Measurements from ENCODE around the gene TMC8.

The TMC8 gene

DNA sequence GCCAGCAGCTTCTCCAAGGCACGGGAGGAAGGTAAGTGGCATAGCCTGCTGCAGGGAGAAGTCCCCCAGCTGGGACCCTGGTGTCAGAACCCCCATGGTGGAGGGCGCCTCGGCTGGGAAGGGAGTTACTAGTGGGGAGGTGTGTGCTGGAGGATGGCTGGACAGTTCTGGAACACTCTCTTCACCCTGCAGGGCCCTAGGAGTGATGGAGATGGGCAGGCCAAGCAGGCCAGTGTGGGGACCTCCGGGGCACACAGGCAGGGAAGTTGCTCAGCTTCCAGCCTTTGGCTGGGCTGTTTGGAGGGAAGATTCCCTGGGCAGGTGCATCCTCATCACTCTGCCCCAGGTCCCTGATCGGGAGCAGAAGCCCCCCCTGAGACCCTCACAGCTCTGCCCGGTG lies 16.3 kb downstream of the TMC8 start:
- Histone ChIP-seq H3K27me3 (ENCODE audit: insufficient read depth, low read length) (no peaks in the 10 kb centered on the region), H3K4me1 (ENCODE audit: insufficient read depth, low read length, severe bottlenecking) (peaks cover 35% of the 10 kb centered on the region), H3K9ac (ENCODE audit: low read length) (no peak overlapping the region; the same call in 1 of the 2 replicates), H3K27ac (ENCODE audit: low read depth, low read length, poor library complexity, severe bottlenecking) (peak overlapping the region; percentile 61), H3F3A (ENCODE audit: insufficient read depth, low read length) (no peaks in the 10 kb centered on the region), H3K4me2 (ENCODE audit: low read length) (no peak overlapping the region), H3K36me3 (ENCODE audit: insufficient read depth, low read length) (peaks cover 2% of the 10 kb centered on the region), H3K4me3 (ENCODE audit: low read depth, low read length, poor library complexity, severe bottlenecking) (no peak overlapping the region), H4K20me1 (ENCODE audit: insufficient read depth, low read length) (no peaks in the 10 kb centered on the region), H3K9me2 (ENCODE audit: low read depth, low read length) (no peaks in the 10 kb centered on the region), H3K9me3 (ENCODE audit: low read length) (no peaks in the 10 kb centered on the region), H2AFZ (ENCODE audit: low read length) (no peak overlapping the region), H3K79me2 (ENCODE audit: insufficient read depth, low read length) (no peaks in the 10 kb centered on the region)
- no peak for TF ChIP-seq EZH2 (IDR thresholded peaks at IDR 0.05; ENCODE audit: borderline replicate concordance, low read length)
- TF ChIP-seq, protein P1, sequence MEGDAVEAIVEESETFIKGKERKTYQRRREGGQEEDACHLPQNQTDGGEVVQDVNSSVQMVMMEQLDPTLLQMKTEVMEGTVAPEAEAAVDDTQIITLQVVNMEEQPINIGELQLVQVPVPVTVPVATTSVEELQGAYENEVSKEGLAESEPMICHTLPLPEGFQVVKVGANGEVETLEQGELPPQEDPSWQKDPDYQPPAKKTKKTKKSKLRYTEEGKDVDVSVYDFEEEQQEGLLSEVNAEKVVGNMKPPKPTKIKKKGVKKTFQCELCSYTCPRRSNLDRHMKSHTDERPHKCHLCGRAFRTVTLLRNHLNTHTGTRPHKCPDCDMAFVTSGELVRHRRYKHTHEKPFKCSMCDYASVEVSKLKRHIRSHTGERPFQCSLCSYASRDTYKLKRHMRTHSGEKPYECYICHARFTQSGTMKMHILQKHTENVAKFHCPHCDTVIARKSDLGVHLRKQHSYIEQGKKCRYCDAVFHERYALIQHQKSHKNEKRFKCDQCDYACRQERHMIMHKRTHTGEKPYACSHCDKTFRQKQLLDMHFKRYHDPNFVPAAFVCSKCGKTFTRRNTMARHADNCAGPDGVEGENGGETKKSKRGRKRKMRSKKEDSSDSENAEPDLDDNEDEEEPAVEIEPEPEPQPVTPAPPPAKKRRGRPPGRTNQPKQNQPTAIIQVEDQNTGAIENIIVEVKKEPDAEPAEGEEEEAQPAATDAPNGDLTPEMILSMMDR (IDR thresholded peaks at IDR 0.05; ENCODE audit: low read length) = no peak

DNA sequence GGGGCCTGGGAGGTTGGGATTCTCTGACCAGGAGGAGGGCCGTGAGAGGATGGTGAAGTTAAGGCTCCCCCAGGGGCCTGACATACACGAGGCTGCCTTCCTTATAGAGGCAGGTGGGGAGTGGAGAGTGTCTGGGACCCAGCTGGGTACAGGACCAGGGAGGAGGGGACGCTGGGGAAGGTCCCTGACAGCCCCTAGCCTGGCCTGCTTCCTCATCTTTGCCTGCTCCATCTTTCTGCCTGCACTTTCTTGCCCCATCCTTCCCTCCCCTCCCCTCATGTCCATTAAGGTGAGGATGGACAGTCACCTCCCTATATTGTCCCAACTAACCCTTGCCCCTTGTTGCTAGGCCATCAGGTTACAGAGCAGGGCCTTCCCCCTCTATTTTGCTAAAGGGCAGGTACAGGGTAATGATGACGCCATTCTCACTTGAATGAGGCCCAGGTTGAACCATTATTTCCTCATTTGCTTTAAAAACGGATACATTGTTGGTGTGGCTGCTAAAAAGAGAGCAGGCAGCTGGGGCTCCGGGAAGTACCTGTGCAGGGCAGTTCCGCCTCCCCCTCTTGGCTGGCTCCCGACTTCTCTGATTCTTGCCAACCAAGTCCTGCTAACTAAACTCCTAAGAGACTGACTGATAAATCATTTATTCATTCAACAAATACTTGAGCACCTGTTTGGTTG lies 16.9 kb downstream of the TMC8 start:
- peaks cover 40% of the 10 kb centered on the region for H3K4me1 ChIP-seq (ENCODE audit: insufficient read depth, low read length, severe bottlenecking)
- no peaks in the 10 kb centered on the region for H3K36me3 ChIP-seq (ENCODE audit: insufficient read depth, low read length)
- no peaks in the 10 kb centered on the region for H3K79me2 ChIP-seq (ENCODE audit: insufficient read depth, low read length)
- H3K27ac ChIP-seq (ENCODE audit: low read depth, low read length, poor library complexity, severe bottlenecking) = peak overlapping the region; percentile 61
- no peaks in the 10 kb centered on the region for H3K27me3 ChIP-seq (ENCODE audit: insufficient read depth, low read length)
- H3K9ac ChIP-seq (ENCODE audit: low read length) = no peak overlapping the region; the same call in 1 of the 2 replicates
- no peaks in the 10 kb centered on the region for H3K9me3 ChIP-seq (ENCODE audit: low read length)
- no peak for TF ChIP-seq EZH2 (IDR thresholded peaks at IDR 0.05; ENCODE audit: borderline replicate concordance, low read length)
- TF ChIP-seq, protein P1 (IDR thresholded peaks at IDR 0.05; ENCODE audit: low read length) = no peak
- H3K4me3 ChIP-seq (ENCODE audit: low read depth, low read length, poor library complexity, severe bottlenecking) = no peak overlapping the region
- no peaks in the 10 kb centered on the region for H3K9me2 ChIP-seq (ENCODE audit: low read depth, low read length)
- no peaks in the 10 kb centered on the region for H4K20me1 ChIP-seq (ENCODE audit: insufficient read depth, low read length)
- peak overlapping the region; percentile 33; the same call in 1 of the 2 replicates for H3K4me2 ChIP-seq (ENCODE audit: low read length)
- H3F3A ChIP-seq (ENCODE audit: insufficient read depth, low read length) = no peaks in the 10 kb centered on the region
- no peak overlapping the region for H2AFZ ChIP-seq (ENCODE audit: low read length)

DNA sequence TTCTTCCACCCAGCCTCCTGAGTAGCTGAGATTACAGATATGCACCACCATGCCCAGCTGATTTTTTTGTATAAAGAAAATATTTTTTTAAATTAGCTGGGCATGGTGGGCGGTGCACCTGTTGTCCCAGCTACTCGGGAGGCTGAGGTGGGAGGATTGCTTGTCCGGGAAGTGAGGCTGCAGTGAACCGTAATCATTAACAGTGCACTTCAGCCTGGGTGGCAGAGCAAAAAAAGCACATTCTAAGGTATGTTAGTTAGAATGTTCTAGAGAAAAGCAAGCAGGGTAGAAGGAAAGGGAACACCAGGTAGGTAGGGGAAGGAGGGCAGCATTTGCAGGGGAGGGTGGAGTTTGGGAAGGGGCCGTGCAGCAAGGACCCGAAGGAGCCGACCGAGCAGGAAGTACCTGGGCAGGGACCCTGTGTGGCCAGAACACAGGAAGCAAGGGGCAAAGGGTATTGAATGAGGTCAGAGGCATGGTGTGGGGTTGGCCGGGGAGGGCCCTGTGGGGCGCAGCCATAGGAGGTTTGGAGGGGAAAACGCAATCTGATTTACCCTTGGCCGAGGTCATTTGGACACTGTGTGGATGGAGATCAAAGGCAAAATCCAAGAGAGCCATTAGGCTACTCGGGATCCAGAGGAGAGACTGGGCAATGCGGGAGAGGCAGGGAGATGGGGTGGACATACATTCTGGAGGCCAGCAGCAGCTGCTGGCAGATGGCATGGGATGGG lies 17.9 kb downstream of the TMC8 start:
- Histone ChIP-seq H4K20me1 (ENCODE audit: insufficient read depth, low read length) (no peaks in the 10 kb centered on the region), H3K4me2 (ENCODE audit: low read length) (no peak overlapping the region), H3K36me3 (ENCODE audit: insufficient read depth, low read length) (no peaks in the 10 kb centered on the region), H3K9me3 (ENCODE audit: low read length) (no peaks in the 10 kb centered on the region), H3F3A (ENCODE audit: insufficient read depth, low read length) (no peaks in the 10 kb centered on the region), H3K27ac (ENCODE audit: low read depth, low read length, poor library complexity, severe bottlenecking) (peak overlapping the region; percentile 61), H3K4me3 (ENCODE audit: low read depth, low read length, poor library complexity, severe bottlenecking) (no peak overlapping the region), H3K4me1 (ENCODE audit: insufficient read depth, low read length, severe bottlenecking) (peaks cover 50% of the 10 kb centered on the region), H3K9me2 (ENCODE audit: low read depth, low read length) (no peaks in the 10 kb centered on the region), H3K79me2 (ENCODE audit: insufficient read depth, low read length) (no peaks in the 10 kb centered on the region), H2AFZ (ENCODE audit: low read length) (no peak overlapping the region), H3K9ac (ENCODE audit: low read length) (no peak overlapping the region), H3K27me3 (ENCODE audit: insufficient read depth, low read length) (no peaks in the 10 kb centered on the region)
- TF ChIP-seq, protein P1 (IDR thresholded peaks at IDR 0.05; ENCODE audit: low read length) = no peak
- no peak for TF ChIP-seq EZH2 (IDR thresholded peaks at IDR 0.05; ENCODE audit: borderline replicate concordance, low read length)

Measured in OCI-LY1 (cell line).